SIG-M5 treated with dmso at 0.1 percent for 504 hours (cell line): ENCODE data around the gene CHPF2.
A peak's percentile ranks its signal among the peaks of the same experiment; 100 is the strongest.

Experiments used
- DNase-seq: peaks from one replicate; lab custom pipeline; 2025; ENCODE audit not compliant: unreplicated experiment; lab: John Stamatoyannopoulos, UW

CHPF2 gene

DNA sequence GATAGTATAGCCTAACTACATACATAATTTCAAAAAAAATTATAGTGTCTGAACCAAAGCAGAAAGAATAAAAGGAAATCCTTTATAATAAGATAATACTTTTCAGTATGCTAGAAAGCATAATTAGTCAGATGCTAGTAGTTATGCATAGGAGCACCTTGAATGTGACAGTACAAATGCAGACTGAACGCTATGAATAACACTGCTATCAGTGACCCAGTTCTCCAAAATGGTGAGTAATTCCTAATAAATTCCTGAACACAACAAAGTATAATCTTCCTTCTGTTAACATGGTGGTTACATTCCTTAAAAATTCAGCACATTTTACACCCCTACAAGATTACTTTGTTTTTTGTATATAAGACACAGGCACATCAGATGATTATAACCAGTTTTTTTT is 1.2 kb upstream of the CHPF2 start:
- DNase-seq = no peak

DNA sequence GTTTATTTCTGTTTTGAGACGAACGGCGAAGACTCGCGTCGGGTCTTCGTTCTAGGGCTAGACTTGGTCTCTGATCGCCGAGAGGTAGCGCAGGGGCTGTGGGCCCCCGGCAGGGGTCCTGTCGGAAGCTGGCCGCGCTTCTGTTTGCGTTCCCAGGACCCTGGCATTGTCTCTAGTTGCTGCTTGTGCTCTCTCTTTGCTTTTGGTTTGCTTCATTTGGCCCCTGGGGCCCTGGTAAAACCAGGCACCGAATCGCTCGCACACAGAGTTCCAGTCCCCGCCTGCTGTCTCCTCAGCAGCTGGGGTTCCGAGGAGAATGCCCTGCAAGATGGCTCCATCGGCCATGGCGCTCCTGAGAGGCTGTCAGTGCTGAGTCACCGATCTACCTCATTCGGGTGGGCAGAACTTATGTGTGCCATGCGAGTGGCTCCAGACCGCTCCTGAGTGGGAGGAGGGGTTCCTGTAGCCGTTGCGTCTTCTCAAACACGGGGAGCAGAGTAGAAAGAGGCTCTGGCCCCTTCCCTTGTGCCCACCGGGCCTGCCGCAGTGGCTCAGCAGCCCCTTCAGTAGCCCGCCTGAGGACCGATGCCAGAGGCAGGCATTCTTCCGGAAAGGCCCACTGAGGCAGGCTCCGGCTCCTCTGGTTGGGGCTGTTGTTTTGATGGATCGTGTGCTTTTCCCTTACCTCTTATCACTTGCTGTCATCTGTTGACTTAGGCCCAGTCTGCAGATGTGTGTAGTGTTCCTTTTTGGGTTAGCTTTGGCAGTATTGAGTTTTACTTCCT is 826 bp downstream of the CHPF2 start:
- peak; percentile 58 for DNase-seq

DNA sequence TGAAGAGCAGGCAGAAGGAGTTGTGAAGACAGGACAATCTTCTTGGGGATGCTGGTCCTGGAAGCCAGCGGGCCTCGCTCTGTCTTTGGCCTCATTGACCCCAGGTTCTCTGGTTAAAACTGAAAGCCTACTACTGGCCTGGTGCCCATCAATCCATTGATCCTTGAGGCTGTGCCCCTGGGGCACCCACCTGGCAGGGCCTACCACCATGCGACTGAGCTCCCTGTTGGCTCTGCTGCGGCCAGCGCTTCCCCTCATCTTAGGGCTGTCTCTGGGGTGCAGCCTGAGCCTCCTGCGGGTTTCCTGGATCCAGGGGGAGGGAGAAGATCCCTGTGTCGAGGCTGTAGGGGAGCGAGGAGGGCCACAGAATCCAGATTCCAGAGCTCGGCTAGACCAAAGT is 1.5 kb downstream of the CHPF2 start:
- DNase-seq = no peak

DNA sequence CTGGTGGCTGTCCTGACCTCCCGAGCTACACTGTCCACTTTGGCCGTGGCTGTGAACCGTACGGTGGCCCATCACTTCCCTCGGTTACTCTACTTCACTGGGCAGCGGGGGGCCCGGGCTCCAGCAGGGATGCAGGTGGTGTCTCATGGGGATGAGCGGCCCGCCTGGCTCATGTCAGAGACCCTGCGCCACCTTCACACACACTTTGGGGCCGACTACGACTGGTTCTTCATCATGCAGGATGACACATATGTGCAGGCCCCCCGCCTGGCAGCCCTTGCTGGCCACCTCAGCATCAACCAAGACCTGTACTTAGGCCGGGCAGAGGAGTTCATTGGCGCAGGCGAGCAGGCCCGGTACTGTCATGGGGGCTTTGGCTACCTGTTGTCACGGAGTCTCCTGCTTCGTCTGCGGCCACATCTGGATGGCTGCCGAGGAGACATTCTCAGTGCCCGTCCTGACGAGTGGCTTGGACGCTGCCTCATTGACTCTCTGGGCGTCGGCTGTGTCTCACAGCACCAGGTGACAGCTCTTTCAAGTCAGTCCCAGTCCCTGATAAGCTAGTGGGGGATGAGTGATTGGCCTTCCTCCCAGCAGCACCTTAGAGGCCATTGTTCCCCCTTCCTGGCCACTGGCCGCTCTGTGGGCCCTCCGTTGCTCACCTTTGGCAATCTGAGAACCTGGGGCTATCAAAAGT is 3.0 kb downstream of the CHPF2 start:
- no peak for DNase-seq

DNA sequence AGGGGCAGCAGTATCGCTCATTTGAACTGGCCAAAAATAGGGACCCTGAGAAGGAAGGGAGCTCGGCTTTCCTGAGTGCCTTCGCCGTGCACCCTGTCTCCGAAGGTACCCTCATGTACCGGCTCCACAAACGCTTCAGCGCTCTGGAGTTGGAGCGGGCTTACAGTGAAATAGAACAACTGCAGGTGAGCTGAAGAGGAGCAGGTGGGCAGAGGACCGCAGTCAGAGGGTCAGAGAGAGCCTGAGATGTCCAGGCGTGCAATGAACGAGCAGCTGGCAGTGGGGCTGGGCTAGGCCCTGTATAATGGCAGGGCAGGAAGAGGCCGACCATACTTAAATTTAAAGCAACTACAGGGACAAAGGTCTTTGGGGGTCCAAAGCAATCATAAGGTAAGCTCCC is 4.1 kb downstream of the CHPF2 start:
- no peak for DNase-seq

DNA sequence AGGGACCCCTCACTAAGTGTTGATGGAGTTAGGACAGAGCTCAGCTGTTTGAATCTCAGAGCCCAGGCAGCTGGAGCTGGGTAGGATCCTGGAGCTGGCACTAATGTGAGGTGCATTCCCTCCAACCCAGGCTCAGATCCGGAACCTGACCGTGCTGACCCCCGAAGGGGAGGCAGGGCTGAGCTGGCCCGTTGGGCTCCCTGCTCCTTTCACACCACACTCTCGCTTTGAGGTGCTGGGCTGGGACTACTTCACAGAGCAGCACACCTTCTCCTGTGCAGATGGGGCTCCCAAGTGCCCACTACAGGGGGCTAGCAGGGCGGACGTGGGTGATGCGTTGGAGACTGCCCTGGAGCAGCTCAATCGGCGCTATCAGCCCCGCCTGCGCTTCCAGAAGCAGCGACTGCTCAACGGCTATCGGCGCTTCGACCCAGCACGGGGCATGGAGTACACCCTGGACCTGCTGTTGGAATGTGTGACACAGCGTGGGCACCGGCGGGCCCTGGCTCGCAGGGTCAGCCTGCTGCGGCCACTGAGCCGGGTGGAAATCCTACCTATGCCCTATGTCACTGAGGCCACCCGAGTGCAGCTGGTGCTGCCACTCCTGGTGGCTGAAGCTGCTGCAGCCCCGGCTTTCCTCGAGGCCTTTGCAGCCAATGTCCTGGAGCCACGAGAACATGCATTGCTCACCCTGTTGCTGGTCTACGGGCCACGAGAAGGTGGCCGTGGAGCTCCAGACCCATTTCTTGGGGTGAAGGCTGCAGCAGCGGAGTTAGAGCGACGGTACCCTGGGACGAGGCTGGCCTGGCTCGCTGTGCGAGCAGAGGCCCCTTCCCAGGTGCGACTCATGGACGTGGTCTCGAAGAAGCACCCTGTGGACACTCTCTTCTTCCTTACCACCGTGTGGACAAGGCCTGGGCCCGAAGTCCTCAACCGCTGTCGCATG is 5.2 kb downstream of the CHPF2 start:
- DNase-seq = no peak

DNA sequence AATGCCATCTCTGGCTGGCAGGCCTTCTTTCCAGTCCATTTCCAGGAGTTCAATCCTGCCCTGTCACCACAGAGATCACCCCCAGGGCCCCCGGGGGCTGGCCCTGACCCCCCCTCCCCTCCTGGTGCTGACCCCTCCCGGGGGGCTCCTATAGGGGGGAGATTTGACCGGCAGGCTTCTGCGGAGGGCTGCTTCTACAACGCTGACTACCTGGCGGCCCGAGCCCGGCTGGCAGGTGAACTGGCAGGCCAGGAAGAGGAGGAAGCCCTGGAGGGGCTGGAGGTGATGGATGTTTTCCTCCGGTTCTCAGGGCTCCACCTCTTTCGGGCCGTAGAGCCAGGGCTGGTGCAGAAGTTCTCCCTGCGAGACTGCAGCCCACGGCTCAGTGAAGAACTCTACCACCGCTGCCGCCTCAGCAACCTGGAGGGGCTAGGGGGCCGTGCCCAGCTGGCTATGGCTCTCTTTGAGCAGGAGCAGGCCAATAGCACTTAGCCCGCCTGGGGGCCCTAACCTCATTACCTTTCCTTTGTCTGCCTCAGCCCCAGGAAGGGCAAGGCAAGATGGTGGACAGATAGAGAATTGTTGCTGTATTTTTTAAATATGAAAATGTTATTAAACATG is 6.0 kb downstream of the CHPF2 start:
- DNase-seq = no peak

DNA sequence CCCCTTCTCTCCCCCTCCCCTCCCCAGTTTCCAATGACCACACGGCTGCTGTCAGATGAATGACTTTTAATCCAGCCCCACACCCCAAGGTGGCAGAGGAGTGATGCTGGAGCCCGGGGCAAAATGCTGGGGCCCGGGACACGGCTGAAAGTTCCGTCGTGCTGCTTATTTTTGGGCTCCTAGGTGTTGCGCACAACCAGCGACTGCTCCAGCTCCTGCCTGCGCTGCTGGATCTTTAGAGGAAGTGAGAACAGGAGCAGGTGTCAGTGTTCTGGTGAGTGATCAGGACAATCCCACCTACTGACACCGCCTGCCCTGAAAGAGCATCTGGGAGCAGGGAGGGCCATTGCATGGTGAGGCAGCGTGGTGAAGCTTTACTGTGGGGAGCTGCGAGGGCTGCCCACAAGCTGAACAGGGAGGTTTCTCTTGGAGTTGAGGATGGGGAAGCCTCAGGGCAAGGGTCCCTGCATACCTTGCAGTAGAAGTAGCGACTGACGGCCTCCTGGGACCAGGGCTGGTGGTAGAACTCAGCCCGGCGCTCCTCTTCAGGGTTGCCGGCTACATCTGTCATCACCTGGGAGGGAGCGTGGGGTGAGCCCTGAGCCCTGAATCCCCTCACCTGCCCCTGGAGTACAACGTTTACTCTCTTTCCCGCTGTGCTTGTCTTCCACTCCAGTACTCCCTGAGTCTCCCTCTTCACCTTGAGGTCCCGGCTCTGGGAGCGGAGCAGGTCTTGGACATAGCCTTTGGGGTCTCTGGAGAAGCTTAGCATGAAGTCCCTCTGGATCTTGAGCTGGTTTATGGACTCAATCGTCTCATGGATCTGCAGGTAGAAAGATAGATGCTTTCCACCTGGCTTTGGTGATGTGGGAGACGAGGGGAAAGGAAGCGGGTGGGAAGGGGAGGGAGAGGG is 6.9 kb downstream of the CHPF2 start:
- DNase-seq = no peak

DNA sequence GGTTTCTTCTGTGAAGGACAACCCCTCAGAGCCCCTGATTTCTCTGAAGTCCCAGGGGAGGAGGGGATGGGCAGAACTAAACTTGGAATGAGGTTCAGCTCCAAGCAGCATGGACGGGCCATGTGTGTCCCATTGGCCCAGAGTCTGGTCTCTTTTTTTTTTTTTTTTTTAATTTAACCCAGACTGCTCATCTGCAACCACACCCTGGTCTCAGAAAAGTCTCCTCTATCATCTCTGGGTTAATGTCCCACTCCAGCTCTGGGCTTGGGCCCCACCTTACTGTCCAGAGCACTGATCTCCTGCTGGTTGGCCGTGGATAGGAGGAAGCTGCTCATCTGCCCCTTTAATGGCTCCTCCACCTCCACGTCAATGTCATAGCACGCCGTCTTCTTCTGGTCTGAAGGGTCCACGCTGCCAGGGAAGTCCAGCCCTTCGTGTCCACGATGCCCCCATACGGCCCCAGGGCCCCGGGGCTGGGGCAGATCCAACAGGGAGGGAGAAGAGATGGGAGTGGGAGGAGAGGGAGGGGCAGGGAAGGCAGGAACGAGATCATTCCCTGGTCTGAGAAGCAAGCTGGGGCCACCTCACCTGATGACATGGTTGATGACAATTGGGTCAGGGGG is 7.7 kb downstream of the CHPF2 start:
- no peak for DNase-seq

DNA sequence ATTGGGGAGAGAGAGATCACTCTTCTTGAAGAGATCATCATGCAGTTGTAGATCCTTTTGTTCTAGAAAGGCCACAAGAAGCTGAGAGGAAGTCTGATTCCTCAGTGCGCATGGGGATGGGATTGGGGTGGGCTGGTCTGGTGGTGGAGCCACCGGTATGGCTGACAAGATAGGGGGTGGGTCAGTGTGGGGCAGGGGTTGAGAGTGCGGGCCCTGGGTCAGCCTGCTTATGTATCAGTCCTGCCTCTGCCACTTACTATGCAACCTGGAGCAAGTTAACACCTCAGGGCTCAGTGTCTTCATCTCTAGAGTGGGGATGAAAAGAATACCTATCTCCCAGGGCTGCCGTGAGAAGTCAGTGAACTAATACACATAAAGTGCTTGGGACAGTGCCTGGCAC is 8.3 kb downstream of the CHPF2 start:
- no peak for DNase-seq

DNA sequence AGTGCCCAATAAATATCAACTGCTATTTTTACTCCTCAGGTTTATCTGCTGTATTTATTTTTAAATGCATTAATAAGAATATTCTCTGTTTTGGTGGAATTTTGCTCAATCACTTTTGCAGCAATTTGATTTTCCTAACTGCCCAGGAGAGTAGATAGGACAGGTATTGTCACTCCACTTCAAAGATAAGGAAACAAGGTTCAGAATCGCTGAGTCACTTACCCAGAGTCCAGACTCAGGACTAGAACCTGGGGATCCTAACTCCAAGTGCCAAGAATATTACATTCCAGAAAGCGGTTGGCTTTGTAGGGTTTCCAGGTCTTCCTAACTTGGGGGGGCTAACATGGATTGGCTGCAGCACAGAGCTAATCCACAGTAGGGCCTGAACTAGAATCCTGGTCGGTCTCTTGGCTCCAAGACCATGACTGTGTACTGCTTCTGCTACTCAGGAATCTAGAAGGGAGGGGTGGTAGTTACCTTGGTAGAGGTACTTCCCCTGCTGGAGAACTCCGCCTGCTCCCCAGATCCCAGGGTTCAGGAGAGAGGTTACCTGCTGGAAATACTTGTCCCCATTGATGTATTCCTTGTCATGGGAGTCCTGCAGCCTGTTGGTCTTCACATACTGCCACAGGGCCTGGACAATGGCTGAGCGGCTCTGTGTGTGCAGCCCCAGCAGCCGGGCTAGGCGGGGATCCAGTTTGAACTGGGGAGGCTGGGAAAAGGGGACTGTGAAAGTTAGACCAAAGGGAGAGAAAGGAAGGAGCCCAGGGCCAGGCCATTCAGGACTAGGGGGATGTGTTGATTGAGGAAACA is 8.9 kb downstream of the CHPF2 start:
- DNase-seq = no peak

DNA sequence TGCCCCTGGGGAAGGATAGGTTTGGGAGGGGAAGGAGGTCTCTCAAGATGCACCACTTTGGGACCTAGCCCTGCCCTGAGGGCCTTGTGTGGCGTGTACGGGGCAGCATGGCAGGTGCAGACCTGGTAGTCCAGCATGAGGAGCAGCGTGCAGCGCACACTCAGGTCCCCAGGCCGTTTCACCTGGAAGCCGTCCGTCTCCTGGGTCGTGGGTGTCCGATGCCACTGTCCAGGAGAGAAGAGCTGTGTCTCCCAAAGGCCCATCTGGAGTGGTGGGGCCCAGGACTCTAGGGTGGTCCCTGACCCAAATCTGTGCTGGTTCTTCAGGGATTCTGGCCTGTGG is 9.4 kb downstream of the CHPF2 start:
- no peak for DNase-seq

DNA sequence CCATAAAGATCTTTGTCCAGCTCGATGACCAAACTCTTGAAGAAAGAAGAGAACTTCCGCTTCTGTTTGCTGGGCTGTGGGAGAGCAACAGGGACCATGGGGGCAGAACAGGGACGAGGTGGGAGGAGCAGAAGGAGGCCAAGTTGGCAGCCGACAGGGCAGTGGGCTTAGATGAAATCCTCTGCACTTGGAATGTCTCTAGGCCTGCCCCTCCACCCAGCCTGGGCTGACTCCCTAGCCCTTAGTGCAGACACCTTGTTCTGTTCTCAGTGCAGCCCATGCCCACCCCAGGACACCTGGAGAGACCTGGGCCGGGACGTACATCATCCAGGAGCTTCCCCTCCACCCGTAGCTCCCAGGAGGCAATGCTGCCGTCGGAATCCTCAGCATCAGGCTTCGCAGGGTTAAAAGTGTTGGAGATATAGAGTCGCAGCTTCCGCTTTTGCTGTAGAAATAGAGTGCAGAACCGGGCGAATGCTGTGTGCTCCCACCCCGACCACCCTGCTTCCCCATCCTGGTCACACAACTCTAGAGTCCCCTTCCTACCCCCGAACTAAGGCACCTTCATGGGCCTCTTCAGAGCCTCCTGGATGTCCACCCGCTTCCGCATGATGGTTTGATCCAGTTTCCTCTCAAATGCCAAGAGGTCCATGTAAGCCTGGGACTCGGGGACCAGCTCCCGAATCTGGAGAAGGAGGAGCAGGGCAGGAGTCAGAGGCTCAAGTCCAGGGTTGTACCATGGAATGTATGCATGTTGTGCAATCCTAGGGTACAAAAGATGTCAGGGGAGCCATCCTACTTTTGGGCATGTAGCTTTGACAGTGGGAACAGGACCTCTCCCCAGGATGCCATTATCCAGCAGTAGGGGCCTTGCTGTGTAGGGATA is 10.1 kb downstream of the CHPF2 start:
- DNase-seq = no peak

DNA sequence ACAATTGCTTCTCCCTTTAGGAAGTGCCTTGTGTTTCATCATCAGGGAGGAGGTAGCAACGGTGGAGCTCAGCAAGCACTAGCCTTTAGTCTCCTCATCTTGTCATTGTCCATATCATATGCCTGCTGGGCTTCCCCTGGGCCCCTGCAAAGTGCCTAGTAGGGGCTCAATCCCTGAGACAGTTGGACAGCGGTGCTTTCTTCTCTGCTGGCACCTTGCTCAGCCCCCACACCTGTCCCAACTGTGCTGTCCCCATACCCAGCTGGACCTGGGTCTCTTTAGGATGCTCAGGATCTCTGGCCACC is 10.7 kb downstream of the CHPF2 start:
- DNase-seq = no peak

DNA sequence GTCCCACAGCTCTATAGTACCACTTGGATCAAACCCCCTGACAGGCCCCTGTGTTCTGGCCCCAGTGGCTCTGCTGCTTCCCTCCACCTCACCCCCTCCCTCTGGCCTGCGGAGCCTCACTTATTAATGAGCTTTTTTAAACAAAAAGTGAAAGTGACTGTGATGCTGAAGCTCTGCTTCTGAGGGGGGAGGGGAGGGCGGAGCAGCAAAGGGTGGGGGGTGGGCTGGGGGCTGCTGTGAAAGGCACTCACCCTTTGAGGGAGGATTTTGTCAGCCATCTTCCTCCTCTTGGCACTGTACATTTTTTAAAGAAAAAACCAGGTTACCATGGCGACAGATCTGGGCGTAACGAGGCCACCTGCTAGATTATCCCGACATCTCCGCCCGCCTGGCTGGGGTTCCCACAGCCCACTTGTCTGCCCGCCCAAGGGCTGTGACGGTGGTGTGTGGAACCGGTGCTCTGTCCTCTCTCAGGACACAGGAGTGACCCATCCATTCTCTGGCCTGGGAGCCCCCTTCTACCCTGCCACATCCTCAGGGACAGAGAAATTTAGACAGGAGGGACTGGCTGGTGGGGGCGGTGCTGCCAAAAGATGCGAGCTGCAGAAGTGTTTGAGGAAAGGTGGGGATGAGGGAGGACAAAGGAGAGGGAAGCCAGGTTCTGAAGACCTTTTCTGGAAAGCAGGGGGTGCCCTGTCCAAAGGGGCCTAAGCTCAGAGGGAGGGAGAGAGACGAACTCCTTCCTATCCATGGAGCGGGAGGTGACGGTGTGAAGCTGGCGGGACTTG is 11.3 kb downstream of the CHPF2 start:
- no peak for DNase-seq

DNA sequence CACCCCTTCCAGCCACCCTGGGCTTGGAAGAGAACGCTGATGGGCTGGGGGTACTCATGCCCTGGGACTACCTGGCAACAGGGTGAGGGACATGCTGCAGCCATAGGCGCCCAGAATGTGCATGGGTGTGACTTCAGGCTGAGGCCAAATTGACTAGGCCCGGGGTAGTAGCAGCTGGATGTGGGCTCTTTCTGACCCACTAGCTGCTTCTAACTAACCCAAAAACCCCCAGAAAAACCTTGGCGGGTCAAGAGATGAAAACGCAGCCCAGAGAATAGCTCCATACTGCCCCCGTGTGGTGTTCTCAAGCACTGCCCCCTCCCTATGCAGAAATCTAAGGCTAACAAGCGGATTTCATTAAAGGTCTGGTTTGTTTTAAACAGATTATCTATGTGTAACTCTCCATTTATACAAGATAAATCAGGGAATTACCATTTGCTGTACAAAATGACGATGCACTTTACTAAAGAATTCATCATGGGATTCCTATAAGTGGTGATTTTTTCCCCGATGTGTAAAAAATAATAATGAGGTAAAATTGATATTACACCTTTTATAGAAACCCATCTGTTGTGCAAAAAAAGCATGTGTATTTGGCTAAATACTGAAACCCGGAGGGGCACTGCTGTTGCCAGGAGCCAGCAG is 12.0 kb downstream of the CHPF2 start:
- DNase-seq = peak; percentile 54

DNA sequence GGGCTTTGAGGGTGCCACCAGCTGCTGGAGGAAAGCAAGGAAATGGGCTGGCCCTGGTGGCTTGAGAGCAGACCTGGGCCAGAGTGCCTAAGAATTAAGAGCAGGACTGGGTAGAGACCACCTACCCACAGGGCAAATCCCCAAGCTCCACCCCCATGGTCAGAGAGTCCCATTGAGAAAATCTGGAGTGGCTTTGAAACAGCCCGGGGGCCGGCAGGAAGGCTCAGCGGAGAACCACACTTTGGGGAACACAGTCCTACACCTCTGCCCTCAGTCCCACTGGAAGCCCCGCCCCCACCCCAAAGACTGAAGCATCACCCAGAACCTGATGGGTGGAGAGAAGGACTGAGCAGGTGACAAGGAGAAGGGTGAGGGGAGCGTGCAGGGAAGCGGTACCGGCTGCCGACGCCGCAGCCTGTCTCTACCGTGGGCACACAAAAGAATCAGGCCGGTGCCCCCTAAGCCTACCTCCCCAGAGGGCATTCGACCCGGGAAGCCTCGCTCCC is 12.6 kb downstream of the CHPF2 start:
- no peak for DNase-seq
